ENCODE results near the gene EAF2. TPM values are rescaled to one million over a fixed set of nuclear protein-coding genes. Genes with fewer than 3 reads are reported as not detected.

EAF2 gene
- total and polyA plus RNA-seq, 2 of the 13 experiments (the other 11 are each of a cell fraction or from before 2014, with no cell fraction given), result 4.0 to 14.6 TPM

- TF ChIP-seq TFAP4 (IDR thresholded peaks at IDR 0.05; ENCODE audit: borderline replicate concordance, low read depth) (peak; percentile 62; the same call in 1 of the 2 replicates), YEATS2 (CRISPR knock-in tag; IDR thresholded peaks at IDR 0.05; ENCODE audit: borderline replicate concordance) (peak; percentile 86; the same call in 1 of the 2 replicates), MLX (CRISPR knock-in tag; IDR thresholded peaks at IDR 0.05) (peak; percentile 17; the same call in 1 of the 2 replicates), MTF2 (CRISPR knock-in tag; IDR thresholded peaks at IDR 0.05; ENCODE audit: borderline replicate concordance) (no peak), PLRG1 (conservative IDR thresholded peaks at IDR 0.05) (no peak), RXRA (CRISPR knock-in tag; IDR thresholded peaks at IDR 0.05) (peak; percentile 41; the same call in 1 of the 2 replicates), ELF1 (CRISPR knock-in tag; IDR thresholded peaks at IDR 0.05) (peak; percentile 84), ZIK1 (CRISPR knock-in tag; IDR thresholded peaks at IDR 0.05; ENCODE audit: borderline replicate concordance, low read depth) (peak; percentile 86), ZNF276 (CRISPR knock-in tag; IDR thresholded peaks at IDR 0.05; ENCODE audit: low read depth) (no peak), CHCHD3 (CRISPR knock-in tag; IDR thresholded peaks at IDR 0.05) (0 out of 2 replicates have a peak, but pooled peaks have one; percentile 37), ZBTB40 (IDR thresholded peaks at IDR 0.05) (no peak), ZBTB40 (CRISPR knock-in tag; IDR thresholded peaks at IDR 0.05) (0 out of 2 replicates have a peak, but pooled peaks have one; percentile 18), ZFP1 (CRISPR knock-in tag; IDR thresholded peaks at IDR 0.05) (0 out of 2 replicates have a peak, but pooled peaks have one; percentile 30), ZNF326 (CRISPR knock-in tag; IDR thresholded peaks at IDR 0.05; ENCODE audit: borderline replicate concordance) (no peak), ZNF263 (CRISPR knock-in tag; IDR thresholded peaks at IDR 0.05) (no peak)
These were observed at the start of gene EAF2, which contains the start of gene IQCB1 (continued) for GRCh38 chr3:121834671-121835464.

Data from HepG2 (cell line).